ENCODE data around the gene ST8SIA4. TPM values are rescaled to one million over a fixed set of nuclear protein-coding genes. Genes with fewer than 3 reads are reported as not detected.

ST8SIA4 gene
- total and polyA plus RNA-seq, 4 donors: 0.35 to 4.1 (median 1.6) TPM

- TF ChIP-seq REST (IDR thresholded peaks at IDR 0.05): no peak
- TF ChIP-seq SP1 (IDR thresholded peaks at IDR 0.05): no peak
- TF ChIP-seq RXRA (IDR thresholded peaks at IDR 0.05): no peak
- no peak for TF ChIP-seq JUND (IDR thresholded peaks at IDR 0.05)
These were observed 30.5 kb downstream of the ST8SIA4 start (continued) for GRCh38 chr5:100872408-100873190.

- Histone ChIP-seq H3K4me3 (ENCODE audit: low read depth in 1 of 3, low read length in 3 of 3) (no peak overlapping the region), H3K27me3 (ENCODE audit: control insufficient read depth in 4 of 4, insufficient read depth in 4 of 4, low read length in 3 of 4) (no peaks in the 10 kb centered on the region), H3K9ac (ENCODE audit: low read depth in 1 of 2, low read length in 2 of 2) (no peak overlapping the region), H3K36me3 (ENCODE audit: control insufficient read depth in 4 of 4, insufficient read depth in 3 of 4, low read depth in 1 of 4, low read length in 3 of 4) (no peaks in the 10 kb centered on the region), H3K27ac (ENCODE audit: low read depth in 1 of 2, low read length in 2 of 2) (no peak overlapping the region), H3K9me3 (ENCODE audit: control insufficient read depth in 4 of 4, low read length in 3 of 4) (no peaks in the 10 kb centered on the region), H3K4me1 (ENCODE audit: control insufficient read depth in 4 of 4, insufficient read depth in 4 of 4, low read length in 3 of 4) (no peaks in the 10 kb centered on the region)
- DNase-seq (ENCODE audit: low spot score): no peak
- WGBS: 77% methylated on average over 3 of the region's 3 CpGs
- TF ChIP-seq HNF4G (IDR thresholded peaks at IDR 0.05): no peak
- TF ChIP-seq ATF3 (IDR thresholded peaks at IDR 0.05): no peak
- no peak for TF ChIP-seq ZBTB33 (IDR thresholded peaks at IDR 0.05)
These were observed 36.0 kb downstream of the ST8SIA4 start for GRCh38 chr5:100867039-100867562.

- Histone ChIP-seq H3K9ac (ENCODE audit: low read depth in 1 of 2, low read length in 2 of 2) (no peak overlapping the region), H3K36me3 (ENCODE audit: control insufficient read depth in 4 of 4, insufficient read depth in 3 of 4, low read depth in 1 of 4, low read length in 3 of 4) (no peaks in the 10 kb centered on the region), H3K4me3 (ENCODE audit: low read depth in 1 of 3, low read length in 3 of 3) (no peak overlapping the region), H3K27ac (ENCODE audit: low read depth in 1 of 2, low read length in 2 of 2) (no peak overlapping the region), H3K9me3 (ENCODE audit: control insufficient read depth in 4 of 4, low read length in 3 of 4) (no peaks in the 10 kb centered on the region), H3K27me3 (ENCODE audit: control insufficient read depth in 4 of 4, insufficient read depth in 4 of 4, low read length in 3 of 4) (no peaks in the 10 kb centered on the region), H3K4me1 (ENCODE audit: control insufficient read depth in 4 of 4, insufficient read depth in 4 of 4, low read length in 3 of 4) (no peaks in the 10 kb centered on the region)
- TF ChIP-seq ZBTB33 (IDR thresholded peaks at IDR 0.05) (no peak), HNF4G (IDR thresholded peaks at IDR 0.05) (no peak), FOXA2 (IDR thresholded peaks at IDR 0.05) (no peak), RAD21 (IDR thresholded peaks at IDR 0.05) (no peak), FOXA1 (IDR thresholded peaks at IDR 0.05) (no peak), RXRA (IDR thresholded peaks at IDR 0.05) (no peak), GABPA (IDR thresholded peaks at IDR 0.05 in 1 of 2, conservative IDR thresholded peaks at IDR 0.05 in 1 of 2) (no peak), ATF3 (IDR thresholded peaks at IDR 0.05) (no peak), CTCF (IDR thresholded peaks at IDR 0.05; ENCODE audit: low read depth, low read length, missing input control) (no peak), SP1 (IDR thresholded peaks at IDR 0.05) (no peak), TAF1 (conservative IDR thresholded peaks at IDR 0.05) (no peak), NR2F2 (IDR thresholded peaks at IDR 0.05) (no peak), HNF4A (conservative IDR thresholded peaks at IDR 0.05) (no peak), MAX (IDR thresholded peaks at IDR 0.05) (no peak), JUND (IDR thresholded peaks at IDR 0.05) (no peak), EGR1 (IDR thresholded peaks at IDR 0.05; ENCODE audit: low read depth in 2 of 2) (no peak)
- no peak for DNase-seq (ENCODE audit: low spot score)
- WGBS: 70% methylated on average over 2 of the region's 2 CpGs
These were observed 38.2 kb downstream of the ST8SIA4 start for GRCh38 chr5:100864931-100865330.

Measured in liver (tissue), 9 donors.